Lower lobe of right lung (tissue), 2 donors: ENCODE results near the gene ZNF462. TPM values are rescaled to one million over a fixed set of nuclear protein-coding genes. Genes with fewer than 3 reads are reported as not detected.
A peak's percentile ranks its signal among the peaks of the same experiment; 100 is the strongest.

ENCODE experiments used
- ATAC-seq, 2 donors: fragments of 200-7000 bp; cut with Tn5 transposase; one replicate each; pipeline ENCODE4 v1.9.1; 2020 to 2022; ENCODE audit warnings: mild to moderate bottlenecking in 2 of 2, moderate library complexity in 2 of 2
- DNase-seq: peaks from one replicate; pipeline ENCODE4 v3.0.0-alpha.2; 2020
- H3K27ac ChIP-seq: fragments of 200-600 bp; one replicate; pipeline ENCODE4 v1.8.0; 2022
- H3K27me3 ChIP-seq: fragments of 200-600 bp; one replicate; pipeline ENCODE4 v1.8.0; 2022; ENCODE audit warnings: low read depth
- H3K36me3 ChIP-seq: fragments of 200-600 bp; one replicate; pipeline ENCODE4 v1.8.0; 2022; ENCODE audit warnings: mild to moderate bottlenecking
- H3K4me1 ChIP-seq: fragments of 200-600 bp; one replicate; pipeline ENCODE4 v1.8.0; 2022
- H3K4me3 ChIP-seq: fragments of 200-600 bp; one replicate; pipeline ENCODE4 v1.8.0; 2022; ENCODE audit warnings: mild to moderate bottlenecking
- H3K9me3 ChIP-seq: fragments of 200-600 bp; one replicate; pipeline ENCODE4 v1.8.0; 2022
- intact Hi-C: fragments of 100-400 bp; cut with DNase I; formaldehyde crosslinking; loops from one replicate; pipeline ENCODE4 v1.11.0; 2022
- total RNA-seq: library from RNA; stranded (reverse); fragmentation: NEBNext Ultra II Directional; extraction: Animal tissue kit (Norgen Biotek cat#: 25700); gene quantifications from one replicate; pipeline ENCODE4 v1.2.1, GENCODE V29; 2021
- TF ChIP-seq, protein P1 (sequence below): fragments of 200-600 bp; IDR thresholded peaks from one replicate; pipeline ENCODE4 v1.8.0; 2022; ENCODE audit warnings: antibody characterized with exemption, mild to moderate bottlenecking
- donor health status: DM: no; HTN: yes; CAD: no; lungs with severe emphysema.

The ZNF462 gene
- total RNA-seq, 1 donor from 2014 or later: 24.4 TPM

GRCh38 chr9:106962615-106963363 lies 99.8 kb downstream of the ZNF462 start:
- peaks cover 6% of the 10 kb centered on the region for H3K4me1 ChIP-seq
- TF ChIP-seq, protein P1, sequence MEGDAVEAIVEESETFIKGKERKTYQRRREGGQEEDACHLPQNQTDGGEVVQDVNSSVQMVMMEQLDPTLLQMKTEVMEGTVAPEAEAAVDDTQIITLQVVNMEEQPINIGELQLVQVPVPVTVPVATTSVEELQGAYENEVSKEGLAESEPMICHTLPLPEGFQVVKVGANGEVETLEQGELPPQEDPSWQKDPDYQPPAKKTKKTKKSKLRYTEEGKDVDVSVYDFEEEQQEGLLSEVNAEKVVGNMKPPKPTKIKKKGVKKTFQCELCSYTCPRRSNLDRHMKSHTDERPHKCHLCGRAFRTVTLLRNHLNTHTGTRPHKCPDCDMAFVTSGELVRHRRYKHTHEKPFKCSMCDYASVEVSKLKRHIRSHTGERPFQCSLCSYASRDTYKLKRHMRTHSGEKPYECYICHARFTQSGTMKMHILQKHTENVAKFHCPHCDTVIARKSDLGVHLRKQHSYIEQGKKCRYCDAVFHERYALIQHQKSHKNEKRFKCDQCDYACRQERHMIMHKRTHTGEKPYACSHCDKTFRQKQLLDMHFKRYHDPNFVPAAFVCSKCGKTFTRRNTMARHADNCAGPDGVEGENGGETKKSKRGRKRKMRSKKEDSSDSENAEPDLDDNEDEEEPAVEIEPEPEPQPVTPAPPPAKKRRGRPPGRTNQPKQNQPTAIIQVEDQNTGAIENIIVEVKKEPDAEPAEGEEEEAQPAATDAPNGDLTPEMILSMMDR: no peak
- DNase-seq (no peak), ATAC-seq (peak; percentile 53 to 56)
- peaks cover 7% of the 10 kb centered on the region for H3K36me3 ChIP-seq
- no peaks in the 10 kb centered on the region for H3K27me3 ChIP-seq
- H3K4me3 ChIP-seq: no peak overlapping the region
- no peaks in the 10 kb centered on the region for H3K9me3 ChIP-seq
- peak overlapping the region; percentile 34 for H3K27ac ChIP-seq
- intact Hi-C loops: no loop called here

DNA sequence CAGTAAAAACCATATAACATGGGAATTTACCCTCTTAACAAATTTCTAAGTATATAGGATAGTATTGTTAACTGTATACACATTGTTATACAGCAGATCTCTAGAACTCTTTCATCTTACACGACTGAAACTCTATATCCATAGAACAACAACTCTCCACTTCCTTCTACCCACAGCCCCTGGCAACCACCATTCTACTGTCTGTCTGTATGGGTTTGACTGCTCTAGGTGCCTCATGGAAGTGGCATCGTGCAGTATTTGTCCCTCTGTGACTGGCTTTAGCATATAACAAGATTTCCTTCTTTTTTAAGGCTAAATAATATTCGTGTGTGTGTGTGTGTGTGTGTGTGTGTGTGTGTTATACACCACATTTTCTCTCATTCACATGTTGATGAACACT lies 100.7 kb downstream of the ZNF462 start:
- intact Hi-C loops: no loop called here
- no peaks in the 10 kb centered on the region for H3K27me3 ChIP-seq
- H3K4me3 ChIP-seq: no peak overlapping the region
- peak overlapping the region; percentile 34 for H3K27ac ChIP-seq
- H3K9me3 ChIP-seq: no peaks in the 10 kb centered on the region
- peaks cover 6% of the 10 kb centered on the region for H3K4me1 ChIP-seq
- peak in 1 of 2 donors; percentile 19 for ATAC-seq
- H3K36me3 ChIP-seq: no peaks in the 10 kb centered on the region
- DNase-seq: no peak
- TF ChIP-seq, protein P1: no peak

GRCh38 chr9:106964329-106964728 lies 101.4 kb downstream of the ZNF462 start:
- no peak for ATAC-seq
- Histone ChIP-seq H3K27me3 (no peaks in the 10 kb centered on the region), H3K4me1 (peaks cover 6% of the 10 kb centered on the region), H3K9me3 (no peaks in the 10 kb centered on the region), H3K36me3 (no peaks in the 10 kb centered on the region), H3K4me3 (no peak overlapping the region), H3K27ac (no peak overlapping the region)
- intact Hi-C loops: no loop called here
- TF ChIP-seq, protein P1: no peak
- no peak for DNase-seq

DNA sequence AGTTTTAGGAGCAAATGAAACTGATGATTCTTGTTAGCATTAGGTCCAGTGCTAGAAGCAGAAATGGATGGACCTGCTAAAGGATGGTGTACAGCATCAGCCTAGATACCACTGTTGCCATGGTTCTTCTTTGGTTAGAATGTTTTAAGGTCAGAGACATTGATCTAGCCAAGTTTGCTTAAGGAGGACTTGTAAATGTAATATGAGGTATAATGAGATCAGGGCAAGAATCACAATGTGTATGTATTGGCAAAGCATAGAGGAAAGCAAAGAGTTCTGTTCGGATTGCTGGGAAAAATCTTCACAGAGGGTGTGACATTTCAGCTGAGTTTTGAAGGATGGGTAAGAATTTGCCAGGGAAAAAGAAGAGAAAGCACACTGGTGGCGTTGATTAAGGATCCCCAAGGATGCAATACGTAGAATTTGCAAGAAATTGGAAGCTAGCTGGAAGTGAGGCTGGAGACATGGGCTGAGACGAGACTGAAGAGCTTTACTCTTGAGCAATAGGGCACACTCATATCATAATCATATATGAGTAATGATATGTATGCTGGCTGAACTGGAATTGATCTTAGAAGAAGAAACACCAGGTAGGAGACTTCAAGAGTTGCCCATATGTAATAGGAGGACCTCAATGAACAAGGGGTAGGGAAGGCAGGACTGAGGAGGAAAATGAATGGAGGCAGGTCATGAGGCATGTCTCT lies 102.0 kb downstream of the ZNF462 start:
- H3K36me3 ChIP-seq: no peaks in the 10 kb centered on the region
- no peak overlapping the region for H3K4me3 ChIP-seq
- no peaks in the 10 kb centered on the region for H3K9me3 ChIP-seq
- ATAC-seq (no peak), DNase-seq (no peak)
- H3K27ac ChIP-seq: no peak overlapping the region
- TF ChIP-seq, protein P1: no peak
- H3K27me3 ChIP-seq: no peaks in the 10 kb centered on the region
- intact Hi-C loops: no loop called here
- peaks cover 6% of the 10 kb centered on the region for H3K4me1 ChIP-seq

DNA sequence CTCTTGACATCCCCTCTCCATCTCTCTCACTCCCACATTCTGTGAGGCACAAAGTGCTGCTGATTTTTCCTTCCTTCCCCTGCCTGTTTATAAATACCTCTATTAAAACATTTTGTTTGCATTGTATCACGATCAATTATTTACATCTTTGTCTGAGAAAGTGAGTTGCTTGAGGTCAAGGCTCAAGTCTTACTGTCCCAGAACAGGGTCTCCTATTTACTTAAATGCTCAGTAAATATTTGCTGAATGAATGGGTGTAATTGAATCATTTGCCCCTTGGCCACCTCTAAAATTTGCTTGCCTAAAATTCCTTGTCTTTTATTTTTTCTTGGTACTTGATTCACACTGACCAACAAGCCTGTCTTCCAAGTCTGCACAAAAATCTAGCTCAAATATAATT lies 103.5 kb downstream of the ZNF462 start:
- intact Hi-C loops: no loop called here
- H3K4me3 ChIP-seq: no peak overlapping the region
- no peaks in the 10 kb centered on the region for H3K9me3 ChIP-seq
- H3K27me3 ChIP-seq: no peaks in the 10 kb centered on the region
- DNase-seq (no peak), ATAC-seq (no peak)
- no peak overlapping the region for H3K27ac ChIP-seq
- H3K36me3 ChIP-seq: no peaks in the 10 kb centered on the region
- TF ChIP-seq, protein P1: no peak
- H3K4me1 ChIP-seq: peaks cover 6% of the 10 kb centered on the region
